DND-41 (cell line): ENCODE data around the gene NOC3L.

Experiments used
- EZH2 ChIP-seq: IDR thresholded peaks from 3 replicates; pipeline ENCODE4 v1.6.1; 2012; ENCODE audit warnings: borderline replicate concordance, low read depth, mild to moderate bottlenecking, moderate library complexity, low read length, inconsistent platforms; ENCODE audit not compliant: severe bottlenecking
- TF ChIP-seq, protein P1 (sequence below): IDR thresholded peaks from 2 replicates; pipeline ENCODE4 v1.5.1; 2012; ENCODE audit warnings: borderline replicate concordance, low read length, moderate library complexity, mild to moderate bottlenecking; ENCODE audit not compliant: poor library complexity, severe bottlenecking; ENCODE audit errors: extremely low read depth

- TF ChIP-seq, protein P1, sequence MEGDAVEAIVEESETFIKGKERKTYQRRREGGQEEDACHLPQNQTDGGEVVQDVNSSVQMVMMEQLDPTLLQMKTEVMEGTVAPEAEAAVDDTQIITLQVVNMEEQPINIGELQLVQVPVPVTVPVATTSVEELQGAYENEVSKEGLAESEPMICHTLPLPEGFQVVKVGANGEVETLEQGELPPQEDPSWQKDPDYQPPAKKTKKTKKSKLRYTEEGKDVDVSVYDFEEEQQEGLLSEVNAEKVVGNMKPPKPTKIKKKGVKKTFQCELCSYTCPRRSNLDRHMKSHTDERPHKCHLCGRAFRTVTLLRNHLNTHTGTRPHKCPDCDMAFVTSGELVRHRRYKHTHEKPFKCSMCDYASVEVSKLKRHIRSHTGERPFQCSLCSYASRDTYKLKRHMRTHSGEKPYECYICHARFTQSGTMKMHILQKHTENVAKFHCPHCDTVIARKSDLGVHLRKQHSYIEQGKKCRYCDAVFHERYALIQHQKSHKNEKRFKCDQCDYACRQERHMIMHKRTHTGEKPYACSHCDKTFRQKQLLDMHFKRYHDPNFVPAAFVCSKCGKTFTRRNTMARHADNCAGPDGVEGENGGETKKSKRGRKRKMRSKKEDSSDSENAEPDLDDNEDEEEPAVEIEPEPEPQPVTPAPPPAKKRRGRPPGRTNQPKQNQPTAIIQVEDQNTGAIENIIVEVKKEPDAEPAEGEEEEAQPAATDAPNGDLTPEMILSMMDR = no peak
- no peak for TF ChIP-seq EZH2
These were observed 68.6 kb downstream of the NOC3L start for GRCh38 chr10:94294168-94294567.
